Immature natural killer cell (primary cell): Measurements from ENCODE around the gene GPR132. TPM values are rescaled to one million over a fixed set of nuclear protein-coding genes. Genes with fewer than 3 reads are reported as not detected.
A peak's percentile ranks its signal among the peaks of the same experiment; 100 is the strongest.
"Not testable (repeated sequence)": the region's sequence is repeated elsewhere in the genome, so short reads cannot be mapped to it uniquely, and the experiment has no call there.

Source experiments
- DNase-seq, 3 donors: peaks; one replicate each; pipeline ENCODE4 v3.0.0; 2022; ENCODE audit warnings: mixed read lengths in 1 of 3
- H3K27ac Mint-ChIP-seq, 6 donors: one replicate each; pipeline ENCODE4 v1.8.0; 2020; ENCODE audit warnings: mixed read lengths in 6 of 6, mild to moderate bottlenecking in 5 of 6, inconsistent platforms in 4 of 6, moderate library complexity in 3 of 6
- H3K27me3 Mint-ChIP-seq, 3 donors: one replicate each; pipeline ENCODE4 v1.8.0; 2020 to 2021; ENCODE audit warnings: low read depth in 3 of 3, mild to moderate bottlenecking in 3 of 3, mixed read lengths in 3 of 3, moderate library complexity in 3 of 3, inconsistent platforms in 1 of 3
- H3K36me3 Mint-ChIP-seq, 3 donors: one replicate each; pipeline ENCODE4 v1.8.0; 2020; ENCODE audit warnings: mixed read lengths in 3 of 3, inconsistent platforms in 2 of 3, mild to moderate bottlenecking in 2 of 3
- H3K4me1 Mint-ChIP-seq, 2 donors: one replicate each; pipeline ENCODE4 v1.8.0; 2020; ENCODE audit warnings: inconsistent platforms in 2 of 2, mild to moderate bottlenecking in 2 of 2, mixed read lengths in 2 of 2, moderate library complexity in 1 of 2
- H3K4me3 Mint-ChIP-seq, 5 donors: one replicate each; pipeline ENCODE4 v1.8.0; 2020; ENCODE audit warnings: mild to moderate bottlenecking in 5 of 5, mixed read lengths in 5 of 5, inconsistent platforms in 3 of 5, moderate library complexity in 3 of 5
- H3K9me3 Mint-ChIP-seq, 6 donors: one replicate each; pipeline ENCODE4 v1.8.0; 2020; ENCODE audit warnings: mild to moderate bottlenecking in 6 of 6, mixed read lengths in 6 of 6, inconsistent platforms in 4 of 6, moderate library complexity in 3 of 6
- polyA plus RNA-seq, 3 donors: library from polyadenylated mRNA; unstranded; fragments of 300-500 nt; fragmentation: Illumina TruSeq; gene quantifications; one replicate each; pipeline ENCODE4 v1.2.3, GENCODE V29; 2021

GPR132 gene
- polyA plus RNA-seq, 3 donors from 2014 or later: 5.8 to 25.6 (median 8.4) TPM

DNA sequence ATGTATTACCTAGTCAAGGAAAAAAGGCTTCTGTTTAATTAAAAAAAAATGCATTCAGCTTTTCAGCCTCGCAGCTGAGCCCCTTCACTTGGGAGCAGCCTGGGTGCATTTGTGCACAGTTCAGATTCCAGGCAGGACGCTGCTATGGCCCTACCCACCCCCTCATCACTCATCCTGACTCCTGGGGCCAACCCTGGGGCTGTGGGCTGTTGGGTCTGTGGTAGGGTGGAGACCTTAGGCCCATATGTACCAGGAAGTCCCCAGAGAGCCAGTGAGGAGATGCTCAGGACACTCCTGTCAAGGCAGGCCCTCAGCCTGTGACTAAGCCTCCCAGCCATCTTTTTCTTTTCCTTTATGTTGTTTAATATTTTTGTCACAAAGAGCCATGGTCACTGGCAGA lies 35.0 kb downstream of the GPR132 start:
- Mint-ChIP-seq H3K4me1 (peaks cover 25 to 52% of the 10 kb centered on the region in 2 donors), H3K4me3 (no peak overlapping the region), H3K27me3 (peaks cover 0 to 13% (median 5%) of the 10 kb centered on the region in 3 donors)

DNA sequence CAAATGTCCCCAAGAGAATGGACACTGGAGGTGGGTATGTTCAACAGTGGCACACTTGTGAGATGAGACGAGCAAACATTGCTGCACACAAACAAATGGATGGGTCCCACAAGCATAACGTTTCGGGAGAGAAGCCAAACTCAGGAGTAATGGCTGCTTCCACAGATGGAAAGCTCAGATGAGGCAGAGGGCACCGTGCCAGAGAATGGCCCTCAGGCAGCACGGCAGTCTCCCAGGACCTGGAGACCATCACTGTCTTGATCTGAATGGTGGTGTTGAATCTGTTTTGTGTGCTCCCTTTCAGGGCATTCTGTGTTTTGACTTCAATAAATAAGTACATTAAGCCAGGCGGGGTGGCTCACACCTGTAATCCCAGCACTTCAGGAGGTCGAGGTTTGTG lies 35.8 kb downstream of the GPR132 start:
- H3K4me3 Mint-ChIP-seq: no peak overlapping the region
- peaks cover 3 to 4% (median 4%) of the 10 kb centered on the region in 3 donors for H3K36me3 Mint-ChIP-seq
- no peak for DNase-seq
- peaks cover 22 to 46% of the 10 kb centered on the region in 2 donors for H3K4me1 Mint-ChIP-seq
- H3K27ac Mint-ChIP-seq: no peak overlapping the region
- no peaks in the 10 kb centered on the region for H3K9me3 Mint-ChIP-seq
- H3K27me3 Mint-ChIP-seq: peaks cover 0 to 19% (median 5%) of the 10 kb centered on the region in 3 donors

More for the DNA sequence above, 35.0 kb downstream of the GPR132 start:
- no peaks in the 10 kb centered on the region for H3K9me3 Mint-ChIP-seq
- H3K36me3 Mint-ChIP-seq: peaks cover 3 to 4% (median 4%) of the 10 kb centered on the region in 3 donors
- H3K27ac Mint-ChIP-seq: no peak overlapping the region
- no peak for DNase-seq

DNA sequence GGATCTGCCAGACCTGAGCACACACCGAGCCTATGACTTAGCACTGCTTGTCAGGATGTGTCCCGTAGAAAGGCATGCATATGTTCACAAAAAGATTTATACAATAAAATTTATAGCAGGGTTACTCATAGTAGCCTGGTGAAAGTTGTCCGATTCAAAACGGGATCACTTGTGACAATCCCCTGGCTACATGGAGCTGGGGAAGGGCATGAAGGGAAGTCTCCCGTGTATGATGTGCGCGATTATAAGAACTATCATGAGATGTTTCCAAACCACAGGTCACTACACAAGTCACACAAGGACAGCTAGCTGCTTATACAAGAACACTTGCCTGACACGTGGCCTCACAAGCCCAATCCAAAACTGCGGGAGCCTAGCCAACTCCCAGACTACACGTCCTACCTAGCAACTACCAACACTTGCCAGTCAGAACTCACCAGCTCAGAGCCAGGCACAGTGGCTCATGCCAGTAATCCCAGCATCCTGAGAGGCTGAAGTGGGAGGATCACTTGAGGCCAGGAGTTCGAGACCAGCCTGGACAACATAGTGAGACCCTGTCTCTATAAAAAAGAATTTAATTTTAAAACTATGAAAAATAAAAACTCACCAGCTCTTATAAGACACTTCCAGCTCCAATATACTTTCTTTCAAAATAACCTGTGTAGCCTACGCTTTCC lies 36.8 kb downstream of the GPR132 start:
- H3K9me3 Mint-ChIP-seq: no peaks in the 10 kb centered on the region
- no peak overlapping the region for H3K4me3 Mint-ChIP-seq
- peaks cover under 1 to 4% (median 3%) of the 10 kb centered on the region in 3 donors for H3K36me3 Mint-ChIP-seq
- peak overlapping the region in 3 of 6 donors; percentile 36 to 66 (median 62) for H3K27ac Mint-ChIP-seq
- no peak for DNase-seq
- H3K27me3 Mint-ChIP-seq: peaks cover 0 to 12% (median 2%) of the 10 kb centered on the region in 3 donors
- peaks cover 14 to 39% of the 10 kb centered on the region in 2 donors for H3K4me1 Mint-ChIP-seq

DNA sequence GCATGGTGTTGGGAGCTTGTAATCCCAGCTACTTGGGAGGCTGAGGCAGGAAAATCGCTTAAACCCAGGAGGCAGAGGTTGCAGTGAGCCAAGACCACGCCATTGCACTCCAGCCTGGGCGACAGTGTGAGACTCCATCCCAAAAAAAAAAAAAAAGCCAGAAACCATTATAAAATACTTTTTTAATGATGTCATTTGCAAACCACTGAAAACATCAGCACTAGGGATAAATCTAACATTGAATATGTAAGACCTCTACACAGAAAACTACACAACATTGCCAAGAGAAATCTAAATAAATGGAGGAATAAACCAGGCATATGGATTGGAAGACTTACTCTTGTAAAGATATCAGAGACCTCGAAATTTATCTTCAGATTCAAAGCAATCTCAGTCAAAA lies 37.5 kb downstream of the GPR132 start:
- not testable (repeated sequence) for H3K36me3 Mint-ChIP-seq, H3K4me3 Mint-ChIP-seq, H3K27me3 Mint-ChIP-seq, DNase-seq, H3K9me3 Mint-ChIP-seq
- peak overlapping the region in 3 of 6 donors; percentile 34 to 55 (median 44) for H3K27ac Mint-ChIP-seq
- peaks cover 8 to 37% of the 10 kb centered on the region in 2 donors for H3K4me1 Mint-ChIP-seq

DNA sequence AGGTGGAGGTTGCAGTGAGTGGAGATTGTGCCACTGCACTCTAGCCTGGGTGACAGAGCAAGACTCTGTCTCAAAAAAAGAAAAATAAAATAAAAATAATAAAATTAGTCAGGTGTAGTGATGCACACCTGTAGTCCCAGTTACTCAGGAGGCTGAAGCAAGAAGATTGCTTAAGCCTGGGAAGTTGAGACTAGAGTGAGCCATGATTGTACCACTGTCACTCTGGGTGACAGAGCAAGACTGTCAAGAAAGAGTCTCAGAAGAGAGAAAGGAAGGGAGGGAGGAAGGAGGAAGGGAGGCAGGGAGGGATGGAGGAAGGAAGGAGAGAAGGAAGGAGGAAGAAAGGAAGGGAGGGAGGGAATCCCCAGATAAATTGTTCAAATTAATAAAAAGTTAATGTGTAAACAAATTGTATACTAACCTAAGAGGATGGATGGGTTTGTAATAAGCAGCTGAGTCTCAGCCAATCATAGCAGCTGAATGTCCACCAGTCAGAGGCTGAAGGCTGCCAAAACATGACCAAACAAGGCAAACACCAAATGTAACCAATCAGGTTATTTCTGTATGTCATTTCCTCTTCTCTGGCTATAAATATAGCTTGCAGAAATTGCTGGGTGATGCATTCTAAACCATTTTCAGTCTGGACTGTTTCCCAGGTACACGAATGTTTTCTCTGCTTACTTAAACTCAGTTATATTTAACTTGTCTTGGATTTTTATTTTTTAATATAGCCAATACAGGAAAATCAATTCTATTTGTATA lies 38.2 kb downstream of the GPR132 start:
- Mint-ChIP-seq H3K27ac (peak overlapping the region in 2 of 6 donors; percentile 76 to 92), H3K9me3 (no peaks in the 10 kb centered on the region), H3K36me3 (peaks cover 0 to 4% (median 3%) of the 10 kb centered on the region in 3 donors), H3K27me3 (peaks cover under 1 to 8% (median 2%) of the 10 kb centered on the region in 3 donors), H3K4me3 (no peak overlapping the region), H3K4me1 (peaks cover 7 to 34% of the 10 kb centered on the region in 2 donors)
- DNase-seq: no peak

DNA sequence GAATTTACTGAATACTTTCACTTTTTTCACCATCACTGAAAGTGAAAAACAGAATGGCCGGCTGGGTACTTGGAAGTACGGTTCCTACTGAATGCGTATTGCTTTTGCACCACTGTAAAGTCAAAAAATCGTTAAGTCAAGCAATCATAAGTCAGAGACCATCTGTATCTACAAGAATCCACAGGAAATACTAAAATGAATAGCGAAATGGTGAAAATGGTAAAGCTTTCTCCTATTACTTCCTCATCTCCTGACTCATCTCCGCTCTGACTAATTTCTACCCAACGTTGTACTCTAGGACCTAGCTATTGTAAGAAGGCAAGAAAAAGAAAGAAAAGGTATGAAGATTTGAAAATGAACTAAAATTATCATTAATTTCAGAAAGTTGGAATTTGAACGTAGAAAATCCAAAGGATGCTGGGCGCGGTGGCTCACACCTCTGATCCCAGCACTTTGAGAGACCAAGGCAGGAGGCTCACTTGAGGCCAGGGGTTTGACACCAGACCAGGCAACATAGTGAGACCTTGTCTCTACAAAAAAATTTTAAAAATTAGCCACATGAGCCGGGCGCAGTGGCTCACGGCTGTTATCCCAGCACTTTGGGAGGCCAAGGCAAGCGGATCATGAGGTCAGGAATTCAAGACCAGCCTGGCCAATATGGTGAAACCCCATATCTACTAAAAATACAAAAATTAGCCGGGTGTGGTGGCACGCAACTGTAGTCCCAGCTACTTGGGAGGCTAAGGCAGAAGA lies 39.0 kb downstream of the GPR132 start:
- Mint-ChIP-seq H3K27me3 (peaks cover 2 to 8% (median 5%) of the 10 kb centered on the region in 3 donors), H3K36me3 (peaks cover 0 to 4% (median 3%) of the 10 kb centered on the region in 3 donors), H3K4me1 (peaks cover 14 to 36% of the 10 kb centered on the region in 2 donors), H3K27ac (peak overlapping the region in 3 of 6 donors; percentile 26 to 97 (median 92)), H3K9me3 (no peaks in the 10 kb centered on the region), H3K4me3 (peak overlapping the region in 1 of 5 donors; percentile 48)
- no peak for DNase-seq

DNA sequence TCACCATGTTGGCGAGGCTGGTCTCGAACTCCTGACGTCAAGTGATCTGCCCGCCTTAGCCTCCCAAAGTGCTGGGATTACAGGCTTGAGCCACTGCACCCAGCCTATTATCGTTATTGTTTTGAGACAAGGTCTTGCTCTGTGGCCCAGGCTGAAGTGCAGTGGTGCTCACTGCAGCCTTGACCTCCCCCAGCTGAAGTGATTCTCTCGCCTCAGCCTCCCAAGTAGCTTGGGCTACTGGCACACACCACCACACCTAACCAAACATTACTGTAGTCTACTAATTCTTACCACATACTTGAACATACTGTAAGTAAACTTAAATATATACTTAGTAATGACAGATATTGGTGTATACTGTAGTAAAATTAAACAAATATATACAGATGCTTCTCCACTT lies 39.8 kb downstream of the GPR132 start:
- no peak for DNase-seq
- Mint-ChIP-seq H3K4me3 (peak overlapping the region in 1 of 5 donors; percentile 72), H3K27ac (peak overlapping the region; percentile 5 to 97 (median 44)), H3K4me1 (peaks cover 14 to 28% of the 10 kb centered on the region in 2 donors), H3K27me3 (peaks cover 2 to 8% (median 6%) of the 10 kb centered on the region in 3 donors), H3K36me3 (peaks cover 0 to 4% (median 3%) of the 10 kb centered on the region in 3 donors), H3K9me3 (no peaks in the 10 kb centered on the region)

DNA sequence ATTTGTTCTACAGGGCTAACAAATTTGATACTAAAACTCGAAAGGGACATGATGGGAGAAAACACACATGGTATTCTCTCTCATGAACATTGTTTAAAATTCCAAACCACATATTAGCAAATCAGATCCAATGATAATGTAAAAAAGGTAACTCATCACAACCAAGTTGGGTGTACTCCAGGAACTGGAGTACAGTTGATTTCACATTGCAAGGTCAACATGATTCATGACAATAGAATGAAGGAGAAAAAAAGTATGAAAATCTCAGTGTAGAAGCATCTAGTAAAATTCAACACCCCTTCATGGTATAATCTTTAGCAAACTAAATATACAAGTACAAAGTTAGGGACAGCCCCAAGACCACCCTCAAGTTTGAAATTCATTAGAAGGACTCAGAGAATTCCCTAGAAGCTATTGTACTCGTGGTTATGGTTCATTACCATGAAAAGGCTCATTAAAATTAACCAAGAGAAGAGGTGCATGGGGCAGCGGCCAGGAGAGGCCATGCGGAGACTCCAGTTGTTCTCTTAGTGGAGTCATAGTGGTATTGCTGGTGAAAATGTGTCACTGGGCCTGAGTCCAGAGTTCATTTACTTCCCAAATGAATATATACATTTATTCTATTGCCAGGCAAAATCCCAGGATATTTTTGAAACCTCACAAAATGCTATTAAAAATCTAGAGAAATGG lies 41.3 kb downstream of the GPR132 start:
- Mint-ChIP-seq H3K4me1 (peaks cover 28 to 41% of the 10 kb centered on the region in 2 donors), H3K36me3 (peaks cover 0 to 4% (median 3%) of the 10 kb centered on the region in 3 donors), H3K27ac (peak overlapping the region in 4 of 6 donors; percentile 16 to 92 (median 62)), H3K9me3 (no peaks in the 10 kb centered on the region), H3K27me3 (peaks cover 5 to 13% (median 10%) of the 10 kb centered on the region in 3 donors), H3K4me3 (peak overlapping the region in 1 of 5 donors; percentile 20)
- DNase-seq: no peak

DNA sequence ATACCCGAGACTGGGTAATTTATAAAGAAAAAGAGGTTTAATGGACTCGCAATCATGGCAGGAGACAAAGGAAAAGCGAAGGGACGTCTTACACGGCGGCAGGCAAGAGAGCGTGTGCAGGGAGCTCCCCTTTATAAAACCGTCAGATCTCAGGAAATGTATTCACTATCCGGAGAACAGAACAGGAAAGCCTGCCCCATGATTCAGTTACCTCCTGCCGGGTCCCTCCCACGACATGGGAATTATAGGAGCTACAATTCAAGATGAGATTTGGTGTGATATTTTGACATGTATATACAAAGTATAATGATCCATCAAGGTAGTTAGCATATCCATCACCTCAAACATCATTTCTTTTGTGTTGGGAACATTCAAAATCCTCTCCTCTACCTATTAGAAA lies 42.1 kb downstream of the GPR132 start:
- Mint-ChIP-seq H3K4me1 (peaks cover 31 to 48% of the 10 kb centered on the region in 2 donors), H3K4me3 (peak overlapping the region in 2 of 5 donors; percentile 6 to 20), H3K27me3 (peaks cover 6 to 13% (median 10%) of the 10 kb centered on the region in 3 donors), H3K27ac (peak overlapping the region in 4 of 6 donors; percentile 16 to 92 (median 74)), H3K36me3 (peaks cover 0 to 4% (median 0%) of the 10 kb centered on the region in 3 donors), H3K9me3 (no peaks in the 10 kb centered on the region)
- no peak for DNase-seq

DNA sequence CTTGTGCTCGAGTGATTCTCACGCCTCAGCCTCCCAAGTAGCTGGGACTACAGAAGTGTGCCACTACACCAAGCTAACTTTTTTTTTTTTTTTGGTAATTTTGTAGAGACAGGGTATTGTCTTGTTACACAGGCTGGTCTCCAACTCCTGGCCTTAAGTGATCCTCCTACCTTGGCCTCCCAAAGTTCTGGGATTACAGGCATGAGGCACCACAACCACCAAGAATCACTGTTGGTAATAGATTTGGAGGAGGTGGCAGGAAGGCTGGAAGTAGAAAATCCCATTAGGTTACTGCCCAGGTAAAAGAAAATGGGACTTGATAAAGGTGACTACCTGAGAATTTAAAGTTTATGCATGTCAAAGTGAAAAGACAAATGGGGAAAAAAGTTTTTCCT lies 43.0 kb downstream of the GPR132 start:
- H3K27me3 Mint-ChIP-seq: peaks cover 6 to 13% (median 10%) of the 10 kb centered on the region in 3 donors
- peaks cover 32 to 54% of the 10 kb centered on the region in 2 donors for H3K4me1 Mint-ChIP-seq
- H3K4me3 Mint-ChIP-seq: peak overlapping the region in 3 of 5 donors; percentile 86 to 90 (median 87)

DNA sequence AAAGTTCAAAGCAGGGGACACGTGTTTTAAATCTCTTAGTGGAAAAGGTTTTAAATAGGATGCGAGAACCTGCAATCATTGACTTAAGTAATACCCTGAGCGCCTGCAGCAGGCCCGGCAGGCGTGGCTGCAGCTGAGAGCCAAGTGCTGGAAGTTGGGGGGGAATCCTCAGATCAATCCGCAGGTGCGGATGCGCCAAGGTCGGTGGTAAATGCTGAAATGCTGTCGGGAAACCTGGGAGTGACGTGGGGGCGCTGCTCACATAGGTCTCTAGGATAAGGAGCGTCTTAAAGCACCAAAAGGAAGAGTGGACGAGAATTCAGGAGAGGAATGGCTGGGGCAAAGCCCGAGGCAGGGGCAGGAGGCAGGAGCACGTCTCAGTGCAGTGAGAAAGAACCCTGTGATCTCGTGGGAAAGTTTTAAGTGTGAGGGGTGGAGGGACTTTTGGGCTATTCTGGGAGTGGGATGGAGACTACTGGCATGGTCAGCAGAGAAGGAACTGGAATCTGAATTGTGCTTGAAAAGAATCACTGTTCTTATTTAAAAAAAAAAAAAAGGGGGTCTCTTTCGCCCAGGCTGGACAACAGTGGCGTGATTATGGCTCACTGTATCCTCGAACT lies 43.5 kb downstream of the GPR132 start:
- peak overlapping the region; percentile 86 to 91 (median 87) for H3K4me3 Mint-ChIP-seq
- H3K9me3 Mint-ChIP-seq: no peaks in the 10 kb centered on the region
- DNase-seq: no peak
- peak overlapping the region; percentile 85 to 93 (median 90) for H3K27ac Mint-ChIP-seq
- H3K4me1 Mint-ChIP-seq: peaks cover 34 to 58% of the 10 kb centered on the region in 2 donors
- peaks cover 6 to 13% (median 10%) of the 10 kb centered on the region in 3 donors for H3K27me3 Mint-ChIP-seq
- no peaks in the 10 kb centered on the region for H3K36me3 Mint-ChIP-seq

More for the DNA sequence above, 43.0 kb downstream of the GPR132 start:
- Mint-ChIP-seq H3K27ac (peak overlapping the region in 2 of 6 donors; percentile 85 to 88), H3K36me3 (no peaks in the 10 kb centered on the region), H3K9me3 (no peaks in the 10 kb centered on the region)
- DNase-seq: no peak

DNA sequence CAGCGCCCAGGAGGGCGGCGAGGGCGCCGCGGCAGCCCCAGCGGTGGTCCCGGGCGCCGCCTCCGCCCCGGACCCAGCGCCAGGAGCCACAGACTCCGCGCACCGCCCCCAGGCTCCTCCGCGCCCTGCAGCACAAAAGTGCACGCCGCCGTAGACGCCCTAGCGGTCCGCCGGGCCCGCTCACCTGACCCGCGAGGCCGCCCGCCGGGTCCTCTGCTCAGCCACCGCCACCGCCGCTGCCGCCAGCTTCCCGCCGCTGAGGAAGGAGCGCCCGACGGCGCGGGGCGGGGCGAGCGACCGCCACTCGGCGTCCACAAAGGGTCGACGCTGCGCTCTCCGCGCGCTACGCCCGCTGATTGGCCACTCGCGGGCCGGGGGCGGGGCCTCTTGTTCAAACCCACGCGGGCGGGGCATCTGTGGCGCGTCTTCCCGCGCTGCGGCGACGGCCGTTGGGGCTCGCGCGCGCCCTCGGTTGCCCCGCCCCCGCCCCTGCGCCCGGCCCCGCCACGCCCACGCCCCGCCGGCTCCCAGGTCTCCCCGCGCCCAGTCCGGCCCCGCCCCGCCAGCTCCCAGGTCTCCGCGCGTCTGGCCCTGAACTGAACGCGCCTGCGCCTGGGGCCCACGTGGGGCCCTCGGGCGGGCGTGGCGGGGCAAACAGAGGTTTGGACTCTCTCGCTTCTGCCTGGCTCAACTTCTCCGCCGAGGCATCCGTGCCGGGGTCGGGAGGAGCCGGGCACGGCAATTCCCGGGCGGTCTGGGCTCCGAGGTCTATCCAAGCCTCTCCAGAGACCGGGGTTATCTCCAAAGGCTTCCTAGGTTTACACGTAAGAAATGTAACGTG lies 44.2 kb downstream of the GPR132 start, which contains the start of gene CDCA4:
CDCA4 (minus strand) TSS at position 269 of the 841 bp plus-strand sequence. CDS start 9,154 bp downstream, outside the sequence.
- H3K4me1 Mint-ChIP-seq: peaks cover 41 to 61% of the 10 kb centered on the region in 2 donors
- peaks cover 6 to 13% (median 10%) of the 10 kb centered on the region in 3 donors for H3K27me3 Mint-ChIP-seq
- H3K4me3 Mint-ChIP-seq: peak within 1 kb of the TSS; percentile 88 to 92 (median 91)
- H3K27ac Mint-ChIP-seq: peak within 1 kb of the TSS; percentile 91 to 95 (median 94)
- H3K36me3 Mint-ChIP-seq: no peaks in the 10 kb centered on the region
- H3K9me3 Mint-ChIP-seq: no peaks in the 10 kb centered on the region
- DNase-seq: peak; percentile 97 to 98 (median 98)
